Stimulated activated CD4-positive, alpha-beta T cell treated with anti-CD3 and anti-CD28 coated beads, Interleukin-12 subunit alpha, Interleukin-12 subunit beta, amount 100 ng/mL, for 4 hours (primary cell): ENCODE measurements around the gene ADAT1.

Source experiments
- DNase-seq: peaks from one replicate; pipeline ENCODE4 v3.0.0-alpha.2; 2020

The ADAT1 gene

GRCh38 chr16:75572864-75573542 lies 50.1 kb downstream of the ADAT1 start:
- DNase-seq: no peak

DNA sequence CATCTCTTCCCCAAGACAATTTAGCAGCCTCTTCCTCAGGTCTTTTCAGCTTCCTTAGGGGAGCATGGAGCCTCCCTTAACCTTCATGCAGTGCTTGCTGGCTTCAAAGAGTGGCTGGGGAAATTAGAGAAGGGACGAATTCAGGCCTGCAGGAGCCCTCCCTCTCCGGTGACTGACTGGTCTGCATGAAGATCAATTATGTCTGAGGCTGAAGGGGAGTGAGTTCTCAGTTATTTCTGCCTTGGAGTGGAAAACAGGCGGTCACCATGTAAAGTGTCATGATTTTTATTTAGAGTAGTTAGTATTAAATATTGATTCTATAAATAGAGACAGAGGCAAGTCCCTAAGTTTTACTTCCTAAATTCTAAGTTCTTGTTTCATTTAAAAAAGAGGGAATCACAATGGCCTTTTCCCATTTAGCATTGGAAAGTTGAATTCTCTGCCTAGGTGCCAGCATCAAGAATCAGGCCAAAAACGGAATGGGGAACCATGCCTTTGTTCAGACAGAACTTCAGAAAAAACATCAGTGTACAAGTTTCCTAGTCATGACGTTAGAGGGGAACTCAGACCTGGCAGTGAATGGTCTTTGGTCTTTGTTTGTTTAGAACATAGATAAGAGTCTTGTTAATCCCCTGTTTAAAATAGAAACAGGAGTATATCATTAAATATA lies 52.5 kb downstream of the ADAT1 start:
- DNase-seq: no peak

DNA sequence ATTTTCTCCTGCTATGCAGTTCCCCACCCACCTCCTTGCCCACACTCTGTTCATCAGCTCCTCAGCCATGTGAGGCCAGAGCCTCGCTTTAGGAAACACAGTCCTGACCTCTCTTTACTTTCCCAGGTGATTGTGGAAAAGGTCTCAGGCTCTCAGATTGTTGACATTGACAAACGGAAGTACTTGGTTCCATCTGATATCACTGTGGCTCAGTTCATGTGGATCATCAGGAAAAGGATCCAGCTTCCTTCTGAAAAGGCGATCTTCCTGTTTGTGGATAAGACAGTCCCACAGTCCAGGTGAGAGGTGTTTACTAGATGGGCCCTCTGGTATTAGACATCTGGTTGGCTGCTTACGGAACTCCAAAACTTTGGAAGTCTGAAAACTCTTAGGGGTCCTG lies 55.2 kb downstream of the ADAT1 start:
- no peak for DNase-seq

DNA sequence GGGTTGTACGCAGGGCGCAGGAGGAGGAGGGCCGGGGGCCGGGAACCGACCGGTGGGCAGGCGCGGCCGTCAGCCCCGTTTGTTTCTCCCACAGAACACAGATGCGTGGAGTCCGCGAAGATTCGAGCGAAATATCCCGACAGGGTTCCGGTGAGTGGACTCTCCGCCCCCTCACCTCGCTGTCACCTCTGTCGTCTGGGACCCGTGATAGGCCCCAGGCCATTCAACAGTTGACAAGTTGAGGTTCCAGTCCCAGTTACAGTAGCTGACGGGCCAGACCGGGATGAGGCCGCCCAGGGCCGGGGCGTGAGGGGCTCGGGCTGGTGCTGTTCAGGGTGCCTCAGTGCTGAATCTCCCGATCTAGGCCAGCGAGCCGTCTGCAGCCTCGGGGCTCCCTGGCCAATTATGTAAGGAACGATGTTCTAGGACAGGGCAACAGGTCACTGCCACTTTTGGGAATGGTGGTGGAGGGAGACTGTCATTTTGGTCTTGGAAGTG lies 56.3 kb downstream of the ADAT1 start:
- DNase-seq: no peak

DNA sequence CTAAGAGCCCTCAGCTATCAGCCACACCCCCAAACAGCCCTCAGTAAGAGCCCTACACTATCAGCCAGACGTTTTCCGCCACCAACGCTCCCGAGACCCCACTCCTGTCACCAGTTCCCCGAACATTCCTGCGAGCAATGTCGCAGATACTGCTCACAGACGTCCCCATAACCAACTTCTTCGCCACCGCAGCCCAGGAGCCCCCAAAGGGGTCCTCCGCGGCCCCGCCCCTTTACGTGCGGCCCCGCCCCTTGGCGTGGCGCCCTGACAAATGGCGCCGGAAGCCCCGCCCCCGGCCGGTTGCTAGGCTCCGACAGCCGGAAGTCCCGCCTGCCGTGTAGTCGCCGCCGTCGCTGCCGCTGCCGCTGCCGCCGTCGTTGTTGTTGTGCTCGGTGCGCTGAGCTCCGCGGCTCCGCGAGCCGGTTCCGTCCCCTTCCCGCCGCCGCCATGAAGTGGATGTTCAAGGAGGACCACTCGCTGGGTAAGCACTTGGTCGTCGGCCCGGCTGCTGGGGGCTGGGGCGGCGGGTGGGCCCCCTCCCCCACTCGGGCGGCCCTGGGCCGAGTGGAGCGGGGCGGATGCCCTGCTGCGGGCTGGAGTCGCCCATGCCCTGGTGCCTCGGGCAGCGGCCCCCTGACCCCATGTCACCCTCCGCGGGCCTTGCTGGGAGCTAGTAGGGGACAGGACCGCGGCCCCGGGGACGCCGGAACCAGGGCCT lies 56.9 kb downstream of the ADAT1 start, which contains the start of gene GABARAPL2:
Gene GABARAPL2, plus strand, starts transcription at position 340 of the 718 bp plus-strand sequence. Its CDS starts 108 bp downstream, at position 448.
- peak; percentile 92 for DNase-seq

DNA sequence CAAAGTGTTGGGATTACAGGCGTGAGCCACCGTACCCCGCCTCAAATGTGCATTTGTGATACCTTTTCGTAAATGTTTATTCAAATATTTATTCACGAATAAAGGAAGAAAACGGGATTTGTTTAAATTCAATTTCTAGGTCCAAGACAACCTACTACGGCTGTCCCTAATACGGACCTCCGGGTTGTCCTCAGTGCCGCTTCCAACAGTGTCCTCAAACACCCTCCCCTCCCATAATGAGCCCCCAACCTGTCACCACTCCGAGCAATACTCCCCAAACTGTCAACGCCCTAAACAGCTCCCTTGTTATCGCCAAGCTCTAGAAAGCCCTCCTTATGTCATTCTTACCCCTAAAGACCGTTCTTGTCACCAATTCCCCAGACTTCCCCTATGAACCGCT lies 57.4 kb downstream of the ADAT1 start:
- no peak for DNase-seq

DNA sequence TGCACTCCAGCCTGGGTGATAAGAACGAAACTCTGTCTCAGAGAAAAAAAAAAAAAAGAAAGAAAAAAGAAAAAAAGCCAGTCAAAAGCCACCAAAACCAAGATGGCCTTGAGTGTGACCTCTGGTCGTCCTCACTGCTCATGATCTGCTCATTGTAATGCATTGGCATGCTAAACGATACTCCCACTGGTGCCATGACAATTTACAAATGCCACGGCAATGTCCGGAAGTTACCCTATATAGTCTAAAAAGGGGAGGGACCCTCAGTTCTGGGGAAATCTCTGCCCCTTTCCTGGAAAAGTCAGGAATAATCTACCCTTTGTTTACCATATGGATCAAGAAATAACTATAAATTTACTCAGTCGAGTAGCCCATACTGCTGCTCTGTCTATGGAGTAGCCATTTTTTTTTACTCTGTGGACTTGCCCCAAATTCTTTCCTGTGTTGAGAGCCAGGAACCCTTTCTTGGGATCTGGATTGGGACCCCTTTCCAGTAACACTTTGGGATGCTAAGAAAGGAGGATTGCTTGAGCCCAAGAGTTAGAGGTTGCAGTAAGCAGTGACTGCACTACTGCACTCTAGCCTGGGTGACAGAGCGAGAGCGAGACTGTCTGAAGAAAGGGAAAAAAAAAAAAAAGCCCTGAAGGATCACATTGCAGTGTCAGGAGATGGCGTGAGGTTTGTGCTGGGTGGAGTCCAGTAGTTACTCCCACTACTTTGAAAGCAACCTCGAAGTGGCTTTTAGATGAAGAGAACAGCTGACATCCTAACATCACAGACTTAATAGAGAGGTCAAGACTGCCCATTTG lies 63.3 kb downstream of the ADAT1 start:
- DNase-seq: no peak

DNA sequence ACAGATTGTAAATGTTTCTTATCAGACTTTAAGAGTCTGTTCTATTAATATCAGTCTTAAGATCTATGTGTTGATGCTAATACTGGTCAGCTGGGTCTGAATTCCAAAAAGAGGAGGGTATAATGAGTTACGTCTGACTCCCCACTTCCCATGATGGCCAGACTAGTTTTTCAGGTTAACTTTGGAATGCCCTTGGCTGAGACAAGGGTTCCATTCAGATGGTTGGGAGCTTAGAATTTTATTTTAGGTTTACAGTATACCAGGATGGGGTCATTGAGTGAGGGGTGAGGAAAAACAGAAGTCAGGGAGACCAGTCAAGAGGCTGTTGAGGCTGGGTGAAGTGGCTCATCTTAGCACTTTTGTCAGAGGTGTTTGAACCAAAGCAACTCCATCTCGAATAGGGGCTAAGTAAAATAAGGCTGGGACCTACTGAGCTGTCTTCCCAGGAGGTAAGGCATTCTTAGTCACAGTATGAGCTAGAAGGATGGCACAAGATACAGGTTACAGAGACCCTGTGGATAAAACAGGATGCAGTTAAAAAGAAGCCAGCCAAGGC lies 64.2 kb downstream of the ADAT1 start:
- DNase-seq: no peak

DNA sequence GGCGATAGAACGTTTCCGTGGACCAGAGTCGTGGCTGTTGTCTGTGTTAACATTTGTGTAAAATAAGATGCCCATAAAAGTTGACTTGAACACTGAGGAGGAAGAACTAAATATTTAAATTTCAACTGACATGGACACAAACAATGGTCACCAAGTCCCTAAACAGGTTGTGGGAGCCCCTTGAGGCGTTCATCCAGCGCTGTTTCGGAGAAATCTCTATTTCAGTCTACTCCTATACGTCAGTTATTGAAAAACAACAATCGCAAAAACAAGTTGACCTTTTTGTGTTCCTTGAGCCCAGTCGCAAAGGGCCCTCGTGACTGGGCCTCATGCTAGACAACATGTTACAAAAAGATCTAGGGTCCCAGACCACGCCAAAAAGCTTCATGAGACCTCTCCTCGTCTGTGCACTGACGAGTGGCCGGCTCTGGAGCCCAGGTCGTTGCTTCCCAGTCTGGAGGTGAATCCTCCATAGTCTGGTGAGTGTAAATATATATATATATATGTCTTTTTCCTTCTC lies 66.6 kb downstream of the ADAT1 start:
- no peak for DNase-seq

- peak; percentile 97 for DNase-seq
These were observed 67.2 kb downstream of the ADAT1 start, which contains the start of gene TMEM231 for GRCh38 chr16:75555707-75556430. Gene TMEM231, minus strand, starts transcription at chr16:75556252. Its CDS starts 43 bp downstream, at chr16:75556209.

DNA sequence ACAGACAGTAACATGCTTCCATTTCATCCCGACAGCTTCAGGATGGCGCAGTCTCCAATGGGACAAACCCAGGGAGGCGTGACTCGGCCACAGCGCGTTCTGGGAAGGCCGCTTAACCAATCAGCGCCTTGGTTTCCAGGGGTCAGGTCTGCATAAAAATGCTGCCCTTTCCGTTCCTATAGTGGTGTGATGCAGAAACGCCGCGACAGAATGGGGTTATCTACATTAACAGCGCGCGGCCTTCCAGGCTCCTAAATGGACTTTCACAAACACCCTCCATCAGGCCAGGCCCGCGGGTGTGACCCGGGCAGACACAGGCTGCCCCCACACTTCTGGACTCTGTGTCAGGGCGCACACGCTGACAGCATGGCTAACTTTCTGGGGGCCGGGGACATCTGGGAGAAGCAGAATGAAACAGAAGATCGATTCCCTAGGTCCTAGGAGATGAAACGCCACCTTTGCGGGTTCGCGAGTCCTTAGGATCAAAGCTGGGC lies 67.8 kb downstream of the ADAT1 start:
- no peak for DNase-seq

- DNase-seq: no peak
These were observed 70.1 kb downstream of the ADAT1 start for GRCh38 chr16:75552951-75553350.

- no peak for DNase-seq
These were observed 72.8 kb downstream of the ADAT1 start for GRCh38 chr16:75550211-75550662.
